Measurements from ENCODE around the gene NRN1. TPM values are rescaled to one million over a fixed set of nuclear protein-coding genes. Genes with fewer than 3 reads are reported as not detected.

The NRN1 gene
- total RNA-seq, 1 experiment from 2014 or later = 0.18 TPM

DNA sequence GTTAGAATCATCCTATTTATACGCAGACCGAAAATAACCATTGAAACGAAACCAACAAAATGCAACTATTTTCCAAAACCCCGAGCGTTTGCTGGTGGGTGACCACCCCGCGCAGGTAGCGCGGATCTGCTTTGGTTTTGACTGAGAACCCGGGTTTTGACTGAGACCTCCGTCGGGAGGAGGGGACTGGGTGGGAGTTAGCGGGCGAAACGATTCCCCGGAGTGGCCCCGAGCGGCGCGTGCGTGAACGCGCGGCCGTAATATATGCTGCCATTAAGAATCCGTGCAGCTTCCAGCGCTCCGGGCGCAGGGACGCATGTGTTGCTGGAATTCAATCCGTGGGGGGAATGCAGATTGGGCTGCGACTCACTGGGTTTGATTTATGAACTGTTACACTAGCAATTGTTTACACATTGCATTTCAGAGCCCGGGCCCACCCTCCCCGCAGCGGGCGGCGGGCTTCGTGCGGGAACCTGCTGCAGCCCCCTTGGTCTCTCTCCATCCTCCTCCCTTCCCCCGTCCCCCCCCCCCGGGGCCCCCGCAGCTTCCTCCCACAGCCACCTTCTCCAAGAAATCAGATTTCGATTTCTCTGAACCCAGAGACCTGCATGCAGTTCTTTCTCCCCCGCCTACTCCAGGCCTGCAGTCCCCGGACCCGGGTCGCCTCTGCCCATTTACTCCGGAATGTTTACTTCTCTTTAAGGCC lies 9.9 kb downstream of the NRN1 start:
- peak; percentile 78 for ATAC-seq

GRCh38 chr6:5995949-5996713 lies 10.6 kb downstream of the NRN1 start:
- Histone ChIP-seq H3K27me3 (ENCODE audit: control insufficient read depth, insufficient read depth, low read length) (peaks cover 7% of the 10 kb centered on the region; the same call in 1 of the 2 replicates), H3K4me3 (ENCODE audit: low read depth in 2 of 2, low read length in 2 of 2) (peak overlapping the region; percentile 78 to 92), H3K36me3 (ENCODE audit: control insufficient read depth, insufficient read depth, low read length) (no peaks in the 10 kb centered on the region), H3K9me3 (ENCODE audit: control insufficient read depth, insufficient read depth, low read depth, low read length) (no peaks in the 10 kb centered on the region), H3K27ac (ENCODE audit: low read length) (peak overlapping the region; percentile 48; the same call in 1 of the 2 replicates), H3K4me1 (ENCODE audit: control insufficient read depth, insufficient read depth, low read length) (peaks cover 10% of the 10 kb centered on the region)
- DNase-seq (ENCODE audit: low read depth, low spot score) = no peak
- TF ChIP-seq SIN3A (IDR thresholded peaks at IDR 0.05; ENCODE audit: borderline replicate concordance, insufficient read depth, low read depth, low read length) (no peak), POLR2AphosphoS5 (IDR thresholded peaks at IDR 0.05; ENCODE audit: low read depth, low read length) (no peak), CTCF (IDR thresholded peaks at IDR 0.05) (peak; percentile 70), TCF7L2 (IDR thresholded peaks at IDR 0.05; ENCODE audit: low read depth, low read length) (no peak)
- TF ChIP-seq, protein P1, sequence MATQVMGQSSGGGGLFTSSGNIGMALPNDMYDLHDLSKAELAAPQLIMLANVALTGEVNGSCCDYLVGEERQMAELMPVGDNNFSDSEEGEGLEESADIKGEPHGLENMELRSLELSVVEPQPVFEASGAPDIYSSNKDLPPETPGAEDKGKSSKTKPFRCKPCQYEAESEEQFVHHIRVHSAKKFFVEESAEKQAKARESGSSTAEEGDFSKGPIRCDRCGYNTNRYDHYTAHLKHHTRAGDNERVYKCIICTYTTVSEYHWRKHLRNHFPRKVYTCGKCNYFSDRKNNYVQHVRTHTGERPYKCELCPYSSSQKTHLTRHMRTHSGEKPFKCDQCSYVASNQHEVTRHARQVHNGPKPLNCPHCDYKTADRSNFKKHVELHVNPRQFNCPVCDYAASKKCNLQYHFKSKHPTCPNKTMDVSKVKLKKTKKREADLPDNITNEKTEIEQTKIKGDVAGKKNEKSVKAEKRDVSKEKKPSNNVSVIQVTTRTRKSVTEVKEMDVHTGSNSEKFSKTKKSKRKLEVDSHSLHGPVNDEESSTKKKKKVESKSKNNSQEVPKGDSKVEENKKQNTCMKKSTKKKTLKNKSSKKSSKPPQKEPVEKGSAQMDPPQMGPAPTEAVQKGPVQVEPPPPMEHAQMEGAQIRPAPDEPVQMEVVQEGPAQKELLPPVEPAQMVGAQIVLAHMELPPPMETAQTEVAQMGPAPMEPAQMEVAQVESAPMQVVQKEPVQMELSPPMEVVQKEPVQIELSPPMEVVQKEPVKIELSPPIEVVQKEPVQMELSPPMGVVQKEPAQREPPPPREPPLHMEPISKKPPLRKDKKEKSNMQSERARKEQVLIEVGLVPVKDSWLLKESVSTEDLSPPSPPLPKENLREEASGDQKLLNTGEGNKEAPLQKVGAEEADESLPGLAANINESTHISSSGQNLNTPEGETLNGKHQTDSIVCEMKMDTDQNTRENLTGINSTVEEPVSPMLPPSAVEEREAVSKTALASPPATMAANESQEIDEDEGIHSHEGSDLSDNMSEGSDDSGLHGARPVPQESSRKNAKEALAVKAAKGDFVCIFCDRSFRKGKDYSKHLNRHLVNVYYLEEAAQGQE (IDR thresholded peaks at IDR 0.05; ENCODE audit: insufficient read depth in 1 of 2, low read depth in 2 of 2, low read length in 1 of 2) = no peak
- BruUV-seq (replicated peaks) = no TSS peak
- ATAC-seq = peak; percentile 90
- ChIA-PET POLR2A (no interaction called here), CTCF (no interaction called here)
- in situ Hi-C loops (cut with HindIII; ENCODE audit: low pct_unique_long_range_greater_than_20kb, low sequenced_read_pairs) = no loop called here
- intact Hi-C loops (cut with micrococcal nuclease; ENCODE audit: unreplicated experiment) = loop anchor here (10.0 kb wide), 1 partner anchor 521 kb away; no protein-coding TSS in a partner anchor

More for the DNA sequence above, 9.9 kb downstream of the NRN1 start:
- Histone ChIP-seq H3K4me1 (ENCODE audit: control insufficient read depth, insufficient read depth, low read length) (peaks cover 10% of the 10 kb centered on the region), H3K9me3 (ENCODE audit: control insufficient read depth, insufficient read depth, low read depth, low read length) (no peaks in the 10 kb centered on the region), H3K36me3 (ENCODE audit: control insufficient read depth, insufficient read depth, low read length) (no peaks in the 10 kb centered on the region), H3K4me3 (ENCODE audit: low read depth in 2 of 2, low read length in 2 of 2) (peak overlapping the region; percentile 78 to 92), H3K27me3 (ENCODE audit: control insufficient read depth, insufficient read depth, low read length) (peaks cover 7% of the 10 kb centered on the region; the same call in 1 of the 2 replicates), H3K27ac (ENCODE audit: low read length) (peak overlapping the region; percentile 48; the same call in 1 of the 2 replicates)
- 0 out of 2 replicates have a peak, but pooled peaks have one; percentile 36 for TF ChIP-seq SIN3A (IDR thresholded peaks at IDR 0.05; ENCODE audit: borderline replicate concordance, insufficient read depth, low read depth, low read length)
- TF ChIP-seq TCF7L2 (IDR thresholded peaks at IDR 0.05; ENCODE audit: low read depth, low read length) = no peak
- DNase-seq (ENCODE audit: low read depth, low spot score) = no peak
- intact Hi-C loops (cut with micrococcal nuclease; ENCODE audit: unreplicated experiment) (loop anchor here (10.0 kb wide), 1 partner anchor 522 kb away; no protein-coding TSS in a partner anchor), in situ Hi-C loops (cut with HindIII; ENCODE audit: low pct_unique_long_range_greater_than_20kb, low sequenced_read_pairs) (no loop called here)
- POLR2A ChIA-PET = no interaction called here
- CTCF ChIA-PET = interaction anchor here (0.6 kb wide), 1 partner anchor 105 kb away, joined by 3 read pairs; no protein-coding TSS in a partner anchor
- BruUV-seq (replicated peaks) = no TSS peak
